ENCODE data around the gene MEPCE.

MEPCE gene

DNA sequence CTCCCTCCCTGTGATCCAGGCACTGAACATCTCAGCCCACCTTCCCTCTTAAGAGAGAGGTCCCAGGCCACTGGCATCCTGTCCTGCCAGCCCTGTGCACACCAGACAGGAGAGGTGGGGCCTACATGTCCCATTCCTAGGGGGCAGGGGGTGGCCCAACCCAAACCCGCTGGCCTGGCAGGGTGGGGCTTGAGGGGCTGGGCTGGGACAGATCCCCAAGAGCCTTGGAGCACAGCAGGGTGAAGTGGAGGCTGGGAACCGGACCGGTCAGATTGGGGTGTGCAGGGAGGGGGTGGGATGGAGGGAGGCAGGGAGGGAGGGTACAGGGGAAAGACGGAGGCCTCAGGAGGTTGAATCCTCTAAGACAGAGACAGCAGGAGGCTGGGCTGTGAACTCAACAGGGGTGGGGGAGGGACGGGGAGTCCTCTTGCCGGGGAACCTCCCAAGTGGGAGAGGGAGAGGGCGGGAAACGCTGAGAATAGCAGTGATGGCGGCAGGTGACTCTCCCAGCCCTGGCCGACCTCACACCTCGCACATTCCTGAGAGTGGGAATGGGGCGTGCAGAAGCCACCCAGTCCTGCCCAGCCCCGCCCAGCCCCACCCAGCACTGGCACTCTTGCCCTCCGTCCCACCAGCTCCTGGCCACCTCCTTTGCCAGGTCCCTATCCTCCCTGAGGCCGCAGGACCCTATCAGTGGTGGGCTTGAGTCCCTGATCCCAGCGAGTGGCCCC lies 42.7 kb downstream of the MEPCE start:
- no peak overlapping the region for H2BK120ac ChIP-seq (ENCODE audit: insufficient read depth, low read length, poor library complexity)
- no peak overlapping the region for H3K27ac ChIP-seq (ENCODE audit: low read depth, low read length)
- H3K23ac ChIP-seq (ENCODE audit: low read length): no peak overlapping the region
- H3K36me3 ChIP-seq (ENCODE audit: control insufficient read depth in 1 of 2, insufficient read depth in 2 of 2, low read length in 2 of 2): peaks cover 30 to 39% of the 10 kb centered on the region in 2 experiments
- no peak overlapping the region for H4K8ac ChIP-seq (ENCODE audit: low read depth, low read length)
- H4K91ac ChIP-seq (ENCODE audit: low read depth, low read length): no peak overlapping the region
- WGBS (ENCODE audit: extremely low coverage, insufficient coverage, insufficient read length): no CpG with 5 or more reads among the region's 16 CpGs
- no peaks in the 10 kb centered on the region for H3K27me3 ChIP-seq (ENCODE audit: insufficient read depth, low read length)
- H3K4me2 ChIP-seq (ENCODE audit: low read length): no peak overlapping the region
- no peaks in the 10 kb centered on the region for H3K79me1 ChIP-seq (ENCODE audit: low read length)
- H2AFZ ChIP-seq (ENCODE audit: insufficient read depth, low read length, poor library complexity): no peak overlapping the region
- no peaks in the 10 kb centered on the region for H3K9me3 ChIP-seq (ENCODE audit: insufficient read depth, low read depth, low read length)
- peaks cover 9 to 11% of the 10 kb centered on the region in 2 experiments for H3K4me1 ChIP-seq (ENCODE audit: control insufficient read depth in 1 of 2, insufficient read depth in 2 of 2, low read length in 2 of 2)
- no peak overlapping the region for H3K14ac ChIP-seq (ENCODE audit: low read length)
- H3K18ac ChIP-seq (ENCODE audit: low read length): no peak overlapping the region
- no peak overlapping the region for H4K12ac ChIP-seq (ENCODE audit: low read depth, low read length)
- peaks cover 2% of the 10 kb centered on the region for H3K79me2 ChIP-seq (ENCODE audit: control insufficient read depth, insufficient read depth, low read length, poor library complexity)
- no peak for DNase-seq
- no peak overlapping the region for H3K9ac ChIP-seq (ENCODE audit: low read length)
- H3K4me3 ChIP-seq (ENCODE audit: low read depth, low read length): no peak overlapping the region
- H2BK12ac ChIP-seq (ENCODE audit: low read length): no peak overlapping the region
- H2BK5ac ChIP-seq (ENCODE audit: low read depth, low read length, poor library complexity): no peak overlapping the region
- no peak overlapping the region for H3K4ac ChIP-seq (ENCODE audit: low read depth, low read length)
- no peak overlapping the region for H2AK5ac ChIP-seq (ENCODE audit: low read length)

DNA sequence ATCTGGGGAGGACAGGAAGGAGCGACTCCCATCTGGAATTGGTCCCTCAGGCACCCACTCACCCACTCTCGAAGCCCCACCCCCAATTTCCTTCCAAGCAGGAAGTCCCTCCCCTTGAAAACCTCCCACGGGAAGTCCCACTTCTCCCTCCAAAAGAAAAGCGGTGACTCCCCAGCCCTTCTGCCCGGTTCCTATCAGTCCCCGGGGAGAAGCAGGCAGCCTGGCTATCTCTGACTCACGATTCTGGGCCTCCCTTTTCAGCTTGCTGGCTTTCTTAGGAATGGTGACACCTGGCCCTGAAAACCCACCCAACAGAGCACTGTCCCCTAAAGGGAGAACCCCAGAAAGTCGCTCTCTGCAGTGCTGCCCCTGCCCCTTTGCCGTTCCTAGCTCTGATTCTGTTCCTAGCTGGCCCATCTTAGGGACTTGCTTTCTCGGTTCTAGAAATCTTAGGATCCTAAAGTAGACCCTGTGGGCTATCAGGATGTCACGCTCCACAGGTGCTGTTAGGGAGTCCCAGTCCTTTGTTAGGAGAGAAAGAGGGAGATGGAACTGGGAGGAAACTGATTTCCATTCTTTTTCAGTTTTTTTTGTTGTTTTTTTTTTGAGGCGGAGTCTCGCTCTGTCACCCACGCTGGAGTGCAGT lies 43.3 kb downstream of the MEPCE start:
- H3K4me1 ChIP-seq (ENCODE audit: control insufficient read depth in 1 of 2, insufficient read depth in 2 of 2, low read length in 2 of 2): peaks cover 13 to 18% of the 10 kb centered on the region in 2 experiments
- no peak overlapping the region for H3K4ac ChIP-seq (ENCODE audit: low read depth, low read length)
- no peaks in the 10 kb centered on the region for H3K79me1 ChIP-seq (ENCODE audit: low read length)
- H2AK5ac ChIP-seq (ENCODE audit: low read length): no peak overlapping the region
- DNase-seq: peak in 1 of 2 donors; percentile 14
- H3K27me3 ChIP-seq (ENCODE audit: insufficient read depth, low read length): no peaks in the 10 kb centered on the region
- H2BK12ac ChIP-seq (ENCODE audit: low read length): no peak overlapping the region
- H4K91ac ChIP-seq (ENCODE audit: low read depth, low read length): no peak overlapping the region
- WGBS (ENCODE audit: extremely low coverage, insufficient coverage, insufficient read length): no CpG with 5 or more reads among the region's 14 CpGs
- H3K18ac ChIP-seq (ENCODE audit: low read length): no peak overlapping the region
- H3K27ac ChIP-seq (ENCODE audit: low read depth, low read length): no peak overlapping the region
- H3K4me2 ChIP-seq (ENCODE audit: low read length): no peak overlapping the region
- no peak overlapping the region for H3K9ac ChIP-seq (ENCODE audit: low read length)
- H2AFZ ChIP-seq (ENCODE audit: insufficient read depth, low read length, poor library complexity): no peak overlapping the region
- no peak overlapping the region for H2BK120ac ChIP-seq (ENCODE audit: insufficient read depth, low read length, poor library complexity)
- no peak overlapping the region for H4K8ac ChIP-seq (ENCODE audit: low read depth, low read length)
- no peak overlapping the region for H4K12ac ChIP-seq (ENCODE audit: low read depth, low read length)
- H3K36me3 ChIP-seq (ENCODE audit: control insufficient read depth in 1 of 2, insufficient read depth in 2 of 2, low read length in 2 of 2): peaks cover 27 to 36% of the 10 kb centered on the region in 2 experiments
- peaks cover 7% of the 10 kb centered on the region for H3K79me2 ChIP-seq (ENCODE audit: control insufficient read depth, insufficient read depth, low read length, poor library complexity)
- no peaks in the 10 kb centered on the region for H3K9me3 ChIP-seq (ENCODE audit: insufficient read depth, low read depth, low read length)
- H3K14ac ChIP-seq (ENCODE audit: low read length): no peak overlapping the region
- no peak overlapping the region for H2BK5ac ChIP-seq (ENCODE audit: low read depth, low read length, poor library complexity)
- H3K4me3 ChIP-seq (ENCODE audit: low read depth, low read length): no peak overlapping the region
- no peak overlapping the region for H3K23ac ChIP-seq (ENCODE audit: low read length)

DNA sequence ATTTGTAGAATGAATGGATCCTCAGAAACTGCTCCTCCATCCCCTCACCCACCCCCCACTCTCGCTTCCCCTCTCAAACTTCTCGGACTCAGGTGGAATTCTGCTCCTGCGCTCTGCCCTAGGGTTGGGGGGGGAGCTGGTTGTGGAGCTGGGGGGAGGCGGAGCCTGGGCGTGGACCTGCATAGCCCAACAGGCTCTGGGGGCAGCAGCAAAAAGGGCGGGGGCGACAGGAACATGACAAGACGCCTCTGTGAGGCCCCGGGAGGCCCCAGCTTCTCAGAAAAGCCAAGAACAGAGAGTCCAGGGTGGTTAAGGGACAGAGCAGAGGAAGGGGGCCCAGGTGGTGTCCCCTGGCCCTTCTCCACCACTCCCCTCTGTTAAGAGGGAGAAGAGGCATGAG lies 45.9 kb downstream of the MEPCE start:
- Histone ChIP-seq H4K91ac (ENCODE audit: low read depth, low read length) (no peak overlapping the region), H3K9ac (ENCODE audit: low read length) (no peak overlapping the region), H3K36me3 (ENCODE audit: control insufficient read depth in 1 of 2, insufficient read depth in 2 of 2, low read length in 2 of 2) (peaks cover 24 to 29% of the 10 kb centered on the region in 2 experiments), H2AK5ac (ENCODE audit: low read length) (no peak overlapping the region), H3K4me3 (ENCODE audit: low read depth, low read length) (no peak overlapping the region), H3K14ac (ENCODE audit: low read length) (no peak overlapping the region), H3K79me2 (ENCODE audit: control insufficient read depth, insufficient read depth, low read length, poor library complexity) (peaks cover 15% of the 10 kb centered on the region), H3K27ac (ENCODE audit: low read depth, low read length) (no peak overlapping the region), H2AFZ (ENCODE audit: insufficient read depth, low read length, poor library complexity) (no peak overlapping the region), H3K4me1 (ENCODE audit: control insufficient read depth in 1 of 2, insufficient read depth in 2 of 2, low read length in 2 of 2) (peaks cover 13 to 18% of the 10 kb centered on the region in 2 experiments), H3K27me3 (ENCODE audit: insufficient read depth, low read length) (no peaks in the 10 kb centered on the region), H3K9me3 (ENCODE audit: insufficient read depth, low read depth, low read length) (no peaks in the 10 kb centered on the region), H2BK5ac (ENCODE audit: low read depth, low read length, poor library complexity) (no peak overlapping the region), H3K79me1 (ENCODE audit: low read length) (peaks cover 10% of the 10 kb centered on the region), H2BK120ac (ENCODE audit: insufficient read depth, low read length, poor library complexity) (no peak overlapping the region), H2BK12ac (ENCODE audit: low read length) (no peak overlapping the region), H4K12ac (ENCODE audit: low read depth, low read length) (no peak overlapping the region), H3K4ac (ENCODE audit: low read depth, low read length) (no peak overlapping the region), H3K23ac (ENCODE audit: low read length) (no peak overlapping the region), H3K4me2 (ENCODE audit: low read length) (no peak overlapping the region), H4K8ac (ENCODE audit: low read depth, low read length) (no peak overlapping the region), H3K18ac (ENCODE audit: low read length) (no peak overlapping the region)
- DNase-seq: no peak
- WGBS (ENCODE audit: extremely low coverage, insufficient coverage, insufficient read length): no CpG with 5 or more reads among the region's 9 CpGs

DNA sequence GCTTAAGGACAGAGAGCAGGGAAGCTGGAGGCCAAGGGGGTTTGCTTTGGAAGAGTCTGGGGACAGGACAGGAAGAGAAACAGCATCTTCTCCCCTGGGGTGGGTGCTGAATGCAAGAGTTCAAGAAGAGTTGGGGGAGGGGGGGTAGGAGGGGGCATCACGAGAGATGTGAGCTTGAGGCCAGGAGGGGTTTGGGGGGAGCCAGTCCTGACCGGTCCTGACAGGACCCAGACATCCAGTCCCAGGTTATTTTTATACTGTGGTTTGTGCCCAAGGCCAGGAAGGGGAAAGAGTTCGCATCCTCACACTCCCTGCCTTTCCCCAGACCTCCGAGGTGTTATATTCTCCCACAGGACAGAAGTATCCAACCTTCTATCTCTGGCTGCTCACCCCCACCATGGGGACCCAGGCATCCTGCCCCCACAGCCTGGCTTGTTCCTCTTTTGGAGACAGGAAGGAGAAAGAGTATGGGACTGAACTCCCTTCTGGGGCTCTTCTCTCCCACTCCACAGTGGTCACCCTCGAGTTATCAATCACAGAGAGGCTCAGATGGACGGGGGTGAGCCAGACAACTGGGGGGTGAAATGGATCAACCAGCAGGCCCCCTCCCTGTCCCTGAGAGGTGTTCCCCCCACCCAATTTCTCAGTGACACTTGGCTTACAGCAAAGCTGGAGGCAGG lies 46.6 kb downstream of the MEPCE start:
- no peak overlapping the region for H3K4me3 ChIP-seq (ENCODE audit: low read depth, low read length)
- peaks cover 20 to 25% of the 10 kb centered on the region in 2 experiments for H3K36me3 ChIP-seq (ENCODE audit: control insufficient read depth in 1 of 2, insufficient read depth in 2 of 2, low read length in 2 of 2)
- no peak overlapping the region for H3K18ac ChIP-seq (ENCODE audit: low read length)
- peaks cover 13 to 18% of the 10 kb centered on the region in 2 experiments for H3K4me1 ChIP-seq (ENCODE audit: control insufficient read depth in 1 of 2, insufficient read depth in 2 of 2, low read length in 2 of 2)
- H3K14ac ChIP-seq (ENCODE audit: low read length): no peak overlapping the region
- H3K9me3 ChIP-seq (ENCODE audit: insufficient read depth, low read depth, low read length): no peaks in the 10 kb centered on the region
- no CpG with 5 or more reads among the region's 6 CpGs for WGBS (ENCODE audit: extremely low coverage, insufficient coverage, insufficient read length)
- no peak overlapping the region for H4K8ac ChIP-seq (ENCODE audit: low read depth, low read length)
- no peak overlapping the region for H3K27ac ChIP-seq (ENCODE audit: low read depth, low read length)
- no peak overlapping the region for H3K4ac ChIP-seq (ENCODE audit: low read depth, low read length)
- H4K91ac ChIP-seq (ENCODE audit: low read depth, low read length): no peak overlapping the region
- no peak overlapping the region for H4K12ac ChIP-seq (ENCODE audit: low read depth, low read length)
- DNase-seq: no peak
- H3K79me1 ChIP-seq (ENCODE audit: low read length): peaks cover 10% of the 10 kb centered on the region
- peaks cover 15% of the 10 kb centered on the region for H3K79me2 ChIP-seq (ENCODE audit: control insufficient read depth, insufficient read depth, low read length, poor library complexity)
- no peak overlapping the region for H2AK5ac ChIP-seq (ENCODE audit: low read length)
- H3K27me3 ChIP-seq (ENCODE audit: insufficient read depth, low read length): no peaks in the 10 kb centered on the region
- H2BK12ac ChIP-seq (ENCODE audit: low read length): no peak overlapping the region
- no peak overlapping the region for H2AFZ ChIP-seq (ENCODE audit: insufficient read depth, low read length, poor library complexity)
- H2BK5ac ChIP-seq (ENCODE audit: low read depth, low read length, poor library complexity): no peak overlapping the region
- H3K9ac ChIP-seq (ENCODE audit: low read length): no peak overlapping the region
- no peak overlapping the region for H2BK120ac ChIP-seq (ENCODE audit: insufficient read depth, low read length, poor library complexity)
- H3K23ac ChIP-seq (ENCODE audit: low read length): no peak overlapping the region
- H3K4me2 ChIP-seq (ENCODE audit: low read length): peak overlapping the region; percentile 29
